Caco-2 (cell line): ENCODE measurements around the gene TDRD5. TPM values are rescaled to one million over a fixed set of nuclear protein-coding genes. Genes with fewer than 3 reads are reported as not detected.

Source experiments
- BruUV-seq: library from RNA; stranded (reverse); fragments of 400-500 nt; replicated peaks from 2 replicates; lab custom pipeline; 2021; lab: Mats Ljungman, UMichigan
- CTCF ChIA-PET: fragments of 300-600 bp; sonication (Branson Sonifier 250); formaldehyde crosslinking; loops from one replicate; lab custom pipeline; 2022; ENCODE audit warnings: antibody characterized with exemption; lab: Charles Lee
- POLR2A ChIA-PET: fragments of 300-600 bp; sonication (Branson Sonifier 250); formaldehyde crosslinking; loops from one replicate; lab custom pipeline; 2022; ENCODE audit warnings: antibody characterized with exemption; lab: Charles Lee
- DNase-seq, 2 experiments: peaks; one replicate each; pipeline versions ENCODE4 v3.0.0 to v3.0.0-alpha.2; 2020 to 2022
- H3K27me3 ChIP-seq: replicated peaks from 2 replicates; pipeline ENCODE4 v1.6.0; 2011; ENCODE audit warnings: low read length; ENCODE audit not compliant: control insufficient read depth, insufficient read depth
- H3K36me3 ChIP-seq: 2 replicates; pipeline ENCODE4 v1.5.1; 2011; ENCODE audit warnings: low read length; ENCODE audit not compliant: control insufficient read depth, insufficient read depth
- H3K4me1 ChIP-seq: fragments of 250-450 bp; sonication (Bioruptor Pico); 2 replicates; pipeline ENCODE4 v1.5.1; 2020; ENCODE audit warnings: mild to moderate bottlenecking
- H3K4me3 ChIP-seq: 2 replicates; pipeline ENCODE4 v1.5.1; 2011; ENCODE audit warnings: low read depth, mild to moderate bottlenecking, control low read depth, low read length
- H3K9me3 ChIP-seq: fragments of 250-450 bp; sonication (Bioruptor Pico); 2 replicates; pipeline ENCODE4 v1.5.1; 2020; ENCODE audit warnings: mild to moderate bottlenecking, moderate library complexity
- H3K27ac Mint-ChIP-seq: one replicate; pipeline ENCODE4 v1.8.0; 2022; ENCODE audit warnings: mixed read lengths; ENCODE audit not compliant: unreplicated experiment
- H3K27me3 Mint-ChIP-seq: one replicate; pipeline ENCODE4 v1.8.0; 2022; ENCODE audit warnings: mixed read lengths; ENCODE audit not compliant: insufficient read depth, unreplicated experiment
- H3K36me3 Mint-ChIP-seq: one replicate; pipeline ENCODE4 v1.8.0; 2022; ENCODE audit warnings: mild to moderate bottlenecking, mixed read lengths; ENCODE audit not compliant: insufficient read depth, unreplicated experiment
- H3K4me1 Mint-ChIP-seq: one replicate; pipeline ENCODE4 v1.8.0; 2022; ENCODE audit warnings: low read depth, mixed read lengths; ENCODE audit not compliant: unreplicated experiment
- H3K4me3 Mint-ChIP-seq: one replicate; pipeline ENCODE4 v1.8.0; 2022; ENCODE audit warnings: mild to moderate bottlenecking, moderate library complexity, mixed read lengths; ENCODE audit not compliant: unreplicated experiment
- H3K9me3 Mint-ChIP-seq: one replicate; pipeline ENCODE4 v1.8.0; 2022; ENCODE audit warnings: mixed read lengths; ENCODE audit not compliant: unreplicated experiment
- intact Hi-C: fragments of 100-400 bp; cut with micrococcal nuclease; formaldehyde crosslinking; loops from one replicate; pipeline ENCODE4 v1.10.0; 2022; ENCODE audit not compliant: unreplicated experiment
- total RNA-seq: library from RNA; stranded (reverse); gene quantifications from 2 replicates; pipeline ENCODE4 v1.2.3, GENCODE V29; 2022
- TF ChIP-seq, protein P1 (sequence below), 2 experiments: fragments of 200-600 bp in 1 of 2; IDR thresholded peaks; 1 replicate in 1 of 2; 2 replicates in 1 of 2; pipeline versions ENCODE4 v1.5.1 to v1.8.0; 2011 to 2022; ENCODE audit warnings: antibody characterized with exemption in 1 of 2, control low read depth in 1 of 2, inconsistent platforms in 1 of 2, low read depth in 1 of 2, low read length in 1 of 2, mild to moderate bottlenecking in 1 of 2, moderate library complexity in 1 of 2; ENCODE audit not compliant: insufficient read depth in 1 of 2, severe bottlenecking in 1 of 2, unreplicated experiment in 1 of 2

The TDRD5 gene
- total RNA-seq, 1 experiment from 2014 or later = 0.52 TPM

DNA sequence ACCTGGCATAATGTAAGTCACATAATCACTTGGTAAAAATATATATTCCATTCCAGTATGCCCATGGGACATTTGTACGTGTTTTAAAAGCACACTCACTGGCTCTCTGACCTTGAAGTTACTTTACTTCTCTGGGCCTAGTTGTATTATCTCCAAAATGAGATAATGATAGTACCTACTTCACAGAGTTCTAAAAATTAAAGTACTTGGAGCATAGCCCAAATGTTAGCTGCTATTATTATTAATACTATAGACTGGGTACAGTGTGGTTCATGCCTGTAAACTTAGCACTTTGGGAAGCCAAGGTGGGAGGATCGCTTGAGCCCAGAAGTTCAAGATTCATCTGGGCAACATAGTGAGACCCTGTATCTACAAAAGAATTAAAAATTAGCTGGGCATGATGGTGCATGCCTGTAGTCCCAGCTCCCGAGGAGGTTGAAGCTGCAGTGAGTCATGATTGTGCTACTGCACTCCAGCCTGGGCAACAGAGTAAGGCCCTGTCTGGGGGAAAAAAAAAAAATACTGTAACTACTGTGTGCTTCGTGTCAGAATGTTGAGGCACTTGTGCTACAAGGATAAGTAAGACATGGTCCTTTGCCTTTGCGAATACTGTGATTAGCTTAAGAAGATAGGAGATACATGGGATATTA is 45.7 kb downstream of the TDRD5 start:
- Mint-ChIP-seq H3K9me3 (no peaks in the 10 kb centered on the region), H3K4me3 (no peak overlapping the region), H3K4me1 (no peaks in the 10 kb centered on the region), H3K27me3 (peaks cover 17% of the 10 kb centered on the region), H3K36me3 (no peaks in the 10 kb centered on the region), H3K27ac (no peak overlapping the region)
- TF ChIP-seq, protein P1, sequence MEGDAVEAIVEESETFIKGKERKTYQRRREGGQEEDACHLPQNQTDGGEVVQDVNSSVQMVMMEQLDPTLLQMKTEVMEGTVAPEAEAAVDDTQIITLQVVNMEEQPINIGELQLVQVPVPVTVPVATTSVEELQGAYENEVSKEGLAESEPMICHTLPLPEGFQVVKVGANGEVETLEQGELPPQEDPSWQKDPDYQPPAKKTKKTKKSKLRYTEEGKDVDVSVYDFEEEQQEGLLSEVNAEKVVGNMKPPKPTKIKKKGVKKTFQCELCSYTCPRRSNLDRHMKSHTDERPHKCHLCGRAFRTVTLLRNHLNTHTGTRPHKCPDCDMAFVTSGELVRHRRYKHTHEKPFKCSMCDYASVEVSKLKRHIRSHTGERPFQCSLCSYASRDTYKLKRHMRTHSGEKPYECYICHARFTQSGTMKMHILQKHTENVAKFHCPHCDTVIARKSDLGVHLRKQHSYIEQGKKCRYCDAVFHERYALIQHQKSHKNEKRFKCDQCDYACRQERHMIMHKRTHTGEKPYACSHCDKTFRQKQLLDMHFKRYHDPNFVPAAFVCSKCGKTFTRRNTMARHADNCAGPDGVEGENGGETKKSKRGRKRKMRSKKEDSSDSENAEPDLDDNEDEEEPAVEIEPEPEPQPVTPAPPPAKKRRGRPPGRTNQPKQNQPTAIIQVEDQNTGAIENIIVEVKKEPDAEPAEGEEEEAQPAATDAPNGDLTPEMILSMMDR (IDR thresholded peaks at IDR 0.05; ENCODE audit: insufficient read depth in 1 of 2, low read depth in 1 of 2, low read length in 1 of 2, severe bottlenecking in 1 of 2, unreplicated experiment in 1 of 2) = no peak
- POLR2A ChIA-PET = no interaction called here
- no peaks in the 10 kb centered on the region for H3K4me1 ChIP-seq
- intact Hi-C loops = no loop called here
- H3K9me3 ChIP-seq = no peaks in the 10 kb centered on the region
- H3K4me3 ChIP-seq = no peak overlapping the region
- no TSS peak for BruUV-seq
- H3K27me3 ChIP-seq = no peaks in the 10 kb centered on the region
- no peaks in the 10 kb centered on the region for H3K36me3 ChIP-seq
- no peak for DNase-seq
- CTCF ChIA-PET = interaction anchor here (0.6 kb wide), 1 partner anchor 178 kb away, joined by 3 read pairs; no protein-coding TSS in a partner anchor

DNA sequence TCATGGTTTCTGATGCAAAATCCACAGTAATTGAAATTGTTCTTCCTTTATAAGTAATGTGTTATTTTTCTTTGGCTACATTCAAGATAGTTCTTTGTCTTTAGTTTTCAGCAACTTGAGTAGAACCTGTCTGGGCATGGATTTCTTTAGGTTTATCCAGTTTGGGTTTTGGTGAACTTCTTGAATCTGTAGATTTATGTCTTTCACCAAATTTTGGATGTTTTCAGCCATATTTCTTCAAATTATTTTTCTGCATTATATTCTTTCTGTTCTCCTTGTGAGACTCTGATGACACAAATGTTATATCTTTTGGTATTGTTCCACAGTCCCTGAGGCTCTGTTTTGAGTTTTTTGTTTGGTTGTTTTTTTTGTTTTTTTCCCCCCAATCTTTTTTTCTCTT is 69.4 kb downstream of the TDRD5 start:
- ChIA-PET CTCF (no interaction called here), POLR2A (no interaction called here)
- intact Hi-C loops = no loop called here
- no peaks in the 10 kb centered on the region for H3K4me1 Mint-ChIP-seq
- H3K4me3 Mint-ChIP-seq = no peak overlapping the region
- no TSS peak for BruUV-seq
- H3K4me3 ChIP-seq = no peak overlapping the region
- DNase-seq = no peak
- TF ChIP-seq, protein P1 (IDR thresholded peaks at IDR 0.05; ENCODE audit: insufficient read depth in 1 of 2, low read depth in 1 of 2, low read length in 1 of 2, severe bottlenecking in 1 of 2, unreplicated experiment in 1 of 2) = no peak
- H3K4me1 ChIP-seq = no peaks in the 10 kb centered on the region
- H3K27me3 Mint-ChIP-seq = peaks cover 15% of the 10 kb centered on the region
- no peak overlapping the region for H3K27ac Mint-ChIP-seq
- no peaks in the 10 kb centered on the region for H3K27me3 ChIP-seq
- no peaks in the 10 kb centered on the region for H3K36me3 ChIP-seq
- no peaks in the 10 kb centered on the region for H3K36me3 Mint-ChIP-seq
- H3K9me3 Mint-ChIP-seq = no peaks in the 10 kb centered on the region
- H3K9me3 ChIP-seq = no peaks in the 10 kb centered on the region

DNA sequence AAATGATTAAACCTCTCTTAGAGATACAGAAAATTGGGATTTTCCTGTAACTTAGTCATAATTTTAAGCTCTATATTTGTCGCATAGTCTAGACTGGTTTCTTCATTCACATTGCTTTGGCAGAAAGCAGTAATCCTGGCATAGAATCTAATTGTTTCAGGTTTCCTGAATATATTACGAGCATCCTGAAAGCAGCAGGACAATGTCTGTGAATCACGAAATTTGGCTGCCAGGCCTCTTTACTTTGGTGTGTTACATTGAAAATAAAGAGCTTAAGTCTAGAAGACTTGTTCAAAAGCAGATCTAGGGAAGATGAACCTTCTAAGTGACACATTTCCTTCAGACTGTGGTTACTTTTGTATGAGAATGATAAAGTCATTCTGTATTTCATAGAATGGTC is 72.2 kb downstream of the TDRD5 start:
- ChIA-PET CTCF (no interaction called here), POLR2A (no interaction called here)
- no peak overlapping the region for H3K27ac Mint-ChIP-seq
- no peak for DNase-seq
- BruUV-seq = no TSS peak
- H3K36me3 Mint-ChIP-seq = no peaks in the 10 kb centered on the region
- no peaks in the 10 kb centered on the region for H3K4me1 ChIP-seq
- H3K4me3 ChIP-seq = no peak overlapping the region
- intact Hi-C loops = no loop called here
- no peaks in the 10 kb centered on the region for H3K9me3 Mint-ChIP-seq
- TF ChIP-seq, protein P1 (IDR thresholded peaks at IDR 0.05; ENCODE audit: insufficient read depth in 1 of 2, low read depth in 1 of 2, low read length in 1 of 2, severe bottlenecking in 1 of 2, unreplicated experiment in 1 of 2) = no peak
- H3K27me3 Mint-ChIP-seq = peaks cover 26% of the 10 kb centered on the region
- no peaks in the 10 kb centered on the region for H3K36me3 ChIP-seq
- no peaks in the 10 kb centered on the region for H3K4me1 Mint-ChIP-seq
- H3K27me3 ChIP-seq = no peaks in the 10 kb centered on the region
- H3K4me3 Mint-ChIP-seq = no peak overlapping the region
- H3K9me3 ChIP-seq = no peaks in the 10 kb centered on the region
